Mammary epithelial cell (primary cell): Measurements from ENCODE around the gene FANCI.

Experiments
- EZH2 ChIP-seq: IDR thresholded peaks from 2 replicates; pipeline ENCODE4 v1.6.1; 2012; ENCODE audit warnings: low read length, inconsistent platforms, borderline replicate concordance
- TF ChIP-seq, protein P1 (sequence below), 2 donors: IDR thresholded peaks in 1 of 2; conservative IDR thresholded peaks in 1 of 2; 2 replicates each; pipeline ENCODE4 v1.5.1; 2011 to 2012; ENCODE audit warnings: inconsistent platforms in 2 of 2, low read length in 2 of 2, mild to moderate bottlenecking in 2 of 2, control low read depth in 1 of 2, low read depth in 1 of 2; ENCODE audit not compliant: insufficient read depth in 1 of 2; ENCODE audit errors: extremely low read depth in 1 of 2

DNA sequence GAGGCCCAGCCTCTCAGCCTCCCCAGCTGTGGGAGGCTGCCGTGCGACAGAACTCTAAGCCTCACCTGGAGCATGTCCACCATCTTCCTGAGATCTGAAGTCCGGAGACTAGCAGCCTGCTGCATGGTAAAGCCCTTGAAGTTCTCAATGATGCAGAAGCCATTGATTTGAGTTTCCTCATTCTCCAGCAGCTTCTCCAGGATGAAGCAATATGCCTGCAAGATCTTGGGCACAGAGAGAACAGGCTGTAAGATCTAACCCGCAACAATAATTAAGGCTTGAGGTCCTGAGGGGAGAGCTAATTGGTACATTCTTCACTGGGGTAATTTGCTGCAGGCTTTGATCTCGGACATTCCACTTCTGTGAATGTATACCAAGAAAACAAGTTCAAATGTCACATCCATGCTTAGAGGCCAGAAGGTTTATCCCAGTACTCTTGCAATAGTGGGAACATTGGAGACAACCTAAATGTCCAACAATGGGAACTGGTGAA, 32.1 kb upstream of the FANCI start:
- TF ChIP-seq, protein P1, sequence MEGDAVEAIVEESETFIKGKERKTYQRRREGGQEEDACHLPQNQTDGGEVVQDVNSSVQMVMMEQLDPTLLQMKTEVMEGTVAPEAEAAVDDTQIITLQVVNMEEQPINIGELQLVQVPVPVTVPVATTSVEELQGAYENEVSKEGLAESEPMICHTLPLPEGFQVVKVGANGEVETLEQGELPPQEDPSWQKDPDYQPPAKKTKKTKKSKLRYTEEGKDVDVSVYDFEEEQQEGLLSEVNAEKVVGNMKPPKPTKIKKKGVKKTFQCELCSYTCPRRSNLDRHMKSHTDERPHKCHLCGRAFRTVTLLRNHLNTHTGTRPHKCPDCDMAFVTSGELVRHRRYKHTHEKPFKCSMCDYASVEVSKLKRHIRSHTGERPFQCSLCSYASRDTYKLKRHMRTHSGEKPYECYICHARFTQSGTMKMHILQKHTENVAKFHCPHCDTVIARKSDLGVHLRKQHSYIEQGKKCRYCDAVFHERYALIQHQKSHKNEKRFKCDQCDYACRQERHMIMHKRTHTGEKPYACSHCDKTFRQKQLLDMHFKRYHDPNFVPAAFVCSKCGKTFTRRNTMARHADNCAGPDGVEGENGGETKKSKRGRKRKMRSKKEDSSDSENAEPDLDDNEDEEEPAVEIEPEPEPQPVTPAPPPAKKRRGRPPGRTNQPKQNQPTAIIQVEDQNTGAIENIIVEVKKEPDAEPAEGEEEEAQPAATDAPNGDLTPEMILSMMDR (conservative IDR thresholded peaks at IDR 0.05 in 1 of 2, IDR thresholded peaks at IDR 0.05 in 1 of 2; ENCODE audit: extremely low read depth in 1 of 2, insufficient read depth in 1 of 2, low read depth in 1 of 2, low read length in 2 of 2): no peak
- no peak for TF ChIP-seq EZH2
